Measurements from ENCODE around the gene ZNF710. TPM values are rescaled to one million over a fixed set of nuclear protein-coding genes. Genes with fewer than 3 reads are reported as not detected.

The ZNF710 gene
- total and polyA plus RNA-seq, 2 of the 4 experiments (the other 2 are of a cell fraction), result 7.6 to 8.2 TPM

GRCh38 chr15:89999676-90000185 is 1.4 kb upstream of the ZNF710 start (continued):
- TF ChIP-seq FOS (IDR thresholded peaks at IDR 0.05; ENCODE audit: low read depth, low read length), result no peak

DNA sequence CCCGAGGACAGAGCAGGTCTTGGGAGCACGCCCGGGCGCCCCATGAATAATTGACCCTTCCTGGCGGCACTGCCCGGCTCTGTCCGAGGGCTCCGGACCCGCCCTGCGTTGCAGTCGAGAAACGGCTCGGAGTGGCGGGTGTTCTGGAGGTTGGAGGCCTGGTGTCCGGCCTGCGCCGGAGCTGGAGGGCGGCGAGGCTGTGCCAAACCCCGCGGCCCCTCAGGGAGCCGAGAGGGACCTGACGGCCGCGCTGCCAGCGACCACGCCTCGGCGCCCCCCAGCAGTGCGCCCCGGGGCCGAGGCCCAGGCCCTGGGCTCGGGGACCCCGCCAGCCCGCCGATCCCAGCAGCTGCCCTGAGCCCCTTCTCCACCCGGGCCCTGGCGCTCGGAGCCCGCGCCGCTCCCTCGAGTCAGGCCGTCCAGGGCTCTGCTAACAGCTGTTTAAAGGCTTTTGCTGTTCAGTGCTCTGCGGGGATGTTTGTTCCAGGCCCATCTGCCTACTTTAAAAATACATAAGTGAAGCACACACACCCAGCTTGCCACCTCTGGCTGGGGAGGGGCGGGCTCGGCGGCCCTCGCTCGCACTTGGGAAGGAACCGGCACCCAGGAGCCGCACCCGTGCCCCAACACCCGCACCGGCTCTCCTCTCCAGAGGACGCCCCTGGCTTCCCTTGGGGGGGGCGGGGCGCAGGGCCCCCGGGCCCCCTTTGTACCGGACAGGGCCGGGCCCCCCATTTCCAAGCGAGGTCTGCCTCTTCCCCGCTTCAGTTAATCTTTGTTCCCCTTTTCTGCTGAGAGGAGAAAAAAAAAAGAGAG is 730 bp upstream of the ZNF710 start:
- H3K4me2 ChIP-seq (ENCODE audit: low read depth, low read length), result peak overlapping the region; percentile 94
- no peaks in the 10 kb centered on the region for H3K36me3 ChIP-seq (ENCODE audit: control insufficient read depth, insufficient read depth, low read length)
- H2AK5ac ChIP-seq (ENCODE audit: low read depth, low read length), result peak overlapping the region; percentile 70; the same call in 1 of the 2 replicates
- H2BK120ac ChIP-seq (ENCODE audit: low read depth, low read length), result peak overlapping the region; percentile 83; the same call in 1 of the 2 replicates
- H3K23ac ChIP-seq (ENCODE audit: low read depth, low read length), result no peak overlapping the region; the same call in none of the 2 replicates
- peak overlapping the region; percentile 99 for H2BK5ac ChIP-seq (ENCODE audit: low read depth, low read length, poor library complexity, severe bottlenecking)
- ChIA-PET CTCF (interaction anchor here (0.5 to 0.7 kb wide), 2 partner anchors 14 to 156 kb away, joined by 3 to 5 read pairs; no protein-coding TSS in a partner anchor), POLR2A (ENCODE audit: unreplicated experiment) (no interaction called here)
- 14% methylated on average over 30 of the region's 63 CpGs; no CpG with 5 or more reads in 1 of the 2 experiments for WGBS, 2 experiments (ENCODE audit: extremely low coverage in 2 of 2, insufficient read length in 1 of 2)
- dilution Hi-C loops (cut with HindIII; ENCODE audit: low sequenced_read_pairs, unreplicated experiment), result no loop called here
- peak overlapping the region; percentile 78; the same call in 1 of the 2 replicates for H3K56ac ChIP-seq (ENCODE audit: extremely low read depth, insufficient read depth, low read length)
- H4K5ac ChIP-seq (ENCODE audit: low read depth, low read length), result peak overlapping the region; percentile 96
- H3K18ac ChIP-seq (ENCODE audit: low read depth, low read length), result peak overlapping the region; percentile 95
- H4K20me1 ChIP-seq (ENCODE audit: insufficient read depth, low read length), result peaks cover 9% of the 10 kb centered on the region
- H3K9me3 ChIP-seq (ENCODE audit: control insufficient read depth, insufficient read depth, low read length), result no peaks in the 10 kb centered on the region
- peak overlapping the region; percentile 32 for H3K27ac ChIP-seq (ENCODE audit: insufficient read depth, low read length)
- peak overlapping the region; percentile 97; the same call in 1 of the 2 replicates for H3K14ac ChIP-seq (replicated peaks; ENCODE audit: low read depth, low read length)
- H4K91ac ChIP-seq (ENCODE audit: insufficient read depth, low read depth, low read length), result peak overlapping the region; percentile 76; the same call in 1 of the 2 replicates
- peak overlapping the region; percentile 92 for H3K4ac ChIP-seq (ENCODE audit: low read depth, low read length)
- H3K79me1 ChIP-seq (ENCODE audit: low read depth in 1 of 2, low read length in 2 of 2), result peaks cover 12 to 44% of the 10 kb centered on the region in 2 experiments; a peak in 3 of 4 replicates
- H3K9ac ChIP-seq (ENCODE audit: low read depth, low read length), result peak overlapping the region; percentile 99
- DNase-seq, result peak; percentile 15
- in situ Hi-C loops (cut with MboI; ENCODE audit: low sequenced_read_pairs), result no loop called here
- H2AFZ ChIP-seq (replicated peaks; ENCODE audit: low read length, poor library complexity), result peak overlapping the region; percentile 87
- no peak overlapping the region for H2BK20ac ChIP-seq (ENCODE audit: low read depth, low read length)
- no peaks in the 10 kb centered on the region for H3K27me3 ChIP-seq (ENCODE audit: control insufficient read depth, insufficient read depth, low read length)
- peak overlapping the region; percentile 83 for H3K4me3 ChIP-seq (ENCODE audit: insufficient read depth, low read depth, low read length)
- ATAC-seq (ENCODE audit: low read depth), result no peak
- peaks cover 27% of the 10 kb centered on the region for H3K4me1 ChIP-seq (ENCODE audit: control insufficient read depth, insufficient read depth, low read length)
- intact Hi-C loops (cut with micrococcal nuclease), result loop anchor here (1.0 kb wide), 1 partner anchor 106 kb away; no protein-coding TSS in a partner anchor
- H3K9me1 ChIP-seq (ENCODE audit: insufficient read depth, low read length), result peaks cover 26% of the 10 kb centered on the region
- peak overlapping the region; percentile 92 for H2AK9ac ChIP-seq (replicated peaks; ENCODE audit: low read depth, low read length, poor library complexity)
- peak overlapping the region; percentile 62 to 97 for H4K8ac ChIP-seq (ENCODE audit: low read depth in 2 of 2, low read length in 2 of 2)
- no TSS peak for BruUV-seq (replicated peaks)
- H2BK15ac ChIP-seq (ENCODE audit: low read depth, low read length), result 0 out of 3 replicates have a peak overlapping the region, but pooled peaks have one; percentile 12
- TF ChIP-seq, protein P1, sequence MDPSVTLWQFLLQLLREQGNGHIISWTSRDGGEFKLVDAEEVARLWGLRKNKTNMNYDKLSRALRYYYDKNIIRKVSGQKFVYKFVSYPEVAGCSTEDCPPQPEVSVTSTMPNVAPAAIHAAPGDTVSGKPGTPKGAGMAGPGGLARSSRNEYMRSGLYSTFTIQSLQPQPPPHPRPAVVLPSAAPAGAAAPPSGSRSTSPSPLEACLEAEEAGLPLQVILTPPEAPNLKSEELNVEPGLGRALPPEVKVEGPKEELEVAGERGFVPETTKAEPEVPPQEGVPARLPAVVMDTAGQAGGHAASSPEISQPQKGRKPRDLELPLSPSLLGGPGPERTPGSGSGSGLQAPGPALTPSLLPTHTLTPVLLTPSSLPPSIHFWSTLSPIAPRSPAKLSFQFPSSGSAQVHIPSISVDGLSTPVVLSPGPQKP (IDR thresholded peaks at IDR 0.05; ENCODE audit: borderline replicate concordance, low read depth, low read length), result no peak
- TF ChIP-seq POLR2A (IDR thresholded peaks at IDR 0.05; ENCODE audit: low read depth, low read length) (no peak), CHD1 (IDR thresholded peaks at IDR 0.05; ENCODE audit: low read depth, low read length) (no peak), MAZ (IDR thresholded peaks at IDR 0.05; ENCODE audit: borderline replicate concordance, low read depth, low read length) (no peak), SMC3 (IDR thresholded peaks at IDR 0.05; ENCODE audit: low read depth, low read length) (no peak), USF2 (IDR thresholded peaks at IDR 0.05; ENCODE audit: low read depth, low read length) (no peak), RCOR1 (IDR thresholded peaks at IDR 0.05; ENCODE audit: insufficient replicate concordance, low read length) (no peak), MAFK (IDR thresholded peaks at IDR 0.05; ENCODE audit: low read depth, low read length) (no peak)
- TF ChIP-seq, protein P2, sequence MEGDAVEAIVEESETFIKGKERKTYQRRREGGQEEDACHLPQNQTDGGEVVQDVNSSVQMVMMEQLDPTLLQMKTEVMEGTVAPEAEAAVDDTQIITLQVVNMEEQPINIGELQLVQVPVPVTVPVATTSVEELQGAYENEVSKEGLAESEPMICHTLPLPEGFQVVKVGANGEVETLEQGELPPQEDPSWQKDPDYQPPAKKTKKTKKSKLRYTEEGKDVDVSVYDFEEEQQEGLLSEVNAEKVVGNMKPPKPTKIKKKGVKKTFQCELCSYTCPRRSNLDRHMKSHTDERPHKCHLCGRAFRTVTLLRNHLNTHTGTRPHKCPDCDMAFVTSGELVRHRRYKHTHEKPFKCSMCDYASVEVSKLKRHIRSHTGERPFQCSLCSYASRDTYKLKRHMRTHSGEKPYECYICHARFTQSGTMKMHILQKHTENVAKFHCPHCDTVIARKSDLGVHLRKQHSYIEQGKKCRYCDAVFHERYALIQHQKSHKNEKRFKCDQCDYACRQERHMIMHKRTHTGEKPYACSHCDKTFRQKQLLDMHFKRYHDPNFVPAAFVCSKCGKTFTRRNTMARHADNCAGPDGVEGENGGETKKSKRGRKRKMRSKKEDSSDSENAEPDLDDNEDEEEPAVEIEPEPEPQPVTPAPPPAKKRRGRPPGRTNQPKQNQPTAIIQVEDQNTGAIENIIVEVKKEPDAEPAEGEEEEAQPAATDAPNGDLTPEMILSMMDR (conservative IDR thresholded peaks at IDR 0.05; ENCODE audit: low read depth, low read length), result no peak
